ENCODE measurements around the gene SNRNP70.
A peak's percentile ranks its signal among the peaks of the same experiment; 100 is the strongest.

SNRNP70 gene

GRCh38 chr19:49081273-49081672, 4.0 kb upstream of the SNRNP70 start:
- no peak for TF ChIP-seq CTCF (IDR thresholded peaks at IDR 0.05; ENCODE audit: low read depth, low read length)
- peaks cover 2% of the 10 kb centered on the region; the same call in 1 of the 2 replicates for H3K36me3 ChIP-seq
- H3K4me1 ChIP-seq = peaks cover 3% of the 10 kb centered on the region
- H3K9me3 ChIP-seq = no peaks in the 10 kb centered on the region
- no peaks in the 10 kb centered on the region for H3K27me3 ChIP-seq
- no peak overlapping the region for H3K4me3 ChIP-seq (ENCODE audit: low read depth, low read length)
- no peak for DNase-seq

GRCh38 chr19:49084206-49085019, 838 bp upstream of the SNRNP70 start:
- H3K4me3 ChIP-seq (ENCODE audit: low read depth, low read length) = peak overlapping the region; percentile 76
- peaks cover 3% of the 10 kb centered on the region for H3K4me1 ChIP-seq
- H3K36me3 ChIP-seq = peaks cover 29% of the 10 kb centered on the region
- no peaks in the 10 kb centered on the region for H3K9me3 ChIP-seq
- TF ChIP-seq CTCF (IDR thresholded peaks at IDR 0.05; ENCODE audit: low read depth, low read length) = no peak
- no peak for DNase-seq
- H3K27me3 ChIP-seq = no peaks in the 10 kb centered on the region

GRCh38 chr19:49085868-49086232, 599 bp downstream of the SNRNP70 start:
- no peak for TF ChIP-seq CTCF (IDR thresholded peaks at IDR 0.05; ENCODE audit: low read depth, low read length)
- H3K36me3 ChIP-seq = peaks cover 40% of the 10 kb centered on the region
- DNase-seq = no peak
- H3K9me3 ChIP-seq = no peaks in the 10 kb centered on the region
- H3K4me1 ChIP-seq = peaks cover 3% of the 10 kb centered on the region
- no peaks in the 10 kb centered on the region for H3K27me3 ChIP-seq
- H3K4me3 ChIP-seq (ENCODE audit: low read depth, low read length) = peak overlapping the region; percentile 76

GRCh38 chr19:49086296-49086695, 1.0 kb downstream of the SNRNP70 start:
- peak overlapping the region; percentile 76 for H3K4me3 ChIP-seq (ENCODE audit: low read depth, low read length)
- no peaks in the 10 kb centered on the region for H3K9me3 ChIP-seq
- peaks cover 3% of the 10 kb centered on the region for H3K4me1 ChIP-seq
- H3K27me3 ChIP-seq = no peaks in the 10 kb centered on the region
- no peak for TF ChIP-seq CTCF (IDR thresholded peaks at IDR 0.05; ENCODE audit: low read depth, low read length)
- H3K36me3 ChIP-seq = peaks cover 45% of the 10 kb centered on the region
- DNase-seq = no peak

GRCh38 chr19:49091391-49092038, 6.3 kb downstream of the SNRNP70 start:
- Histone ChIP-seq H3K4me1 (no peaks in the 10 kb centered on the region), H3K36me3 (peaks cover 85% of the 10 kb centered on the region), H3K4me3 (ENCODE audit: low read depth, low read length) (no peak overlapping the region), H3K27me3 (no peaks in the 10 kb centered on the region), H3K9me3 (no peaks in the 10 kb centered on the region)
- TF ChIP-seq CTCF (IDR thresholded peaks at IDR 0.05; ENCODE audit: low read depth, low read length) = no peak
- no peak for DNase-seq

GRCh38 chr19:49092686-49093085, 7.4 kb downstream of the SNRNP70 start:
- Histone ChIP-seq H3K4me1 (no peaks in the 10 kb centered on the region), H3K9me3 (no peaks in the 10 kb centered on the region), H3K36me3 (peaks cover 84% of the 10 kb centered on the region)

More at GRCh38 chr19:49092686-49093085, 7.4 kb downstream of the SNRNP70 start:
- Histone ChIP-seq H3K27me3 (no peaks in the 10 kb centered on the region), H3K4me3 (ENCODE audit: low read depth, low read length) (no peak overlapping the region)
- TF ChIP-seq CTCF (IDR thresholded peaks at IDR 0.05; ENCODE audit: low read depth, low read length) = no peak
- DNase-seq = no peak

Measured in BE2C (cell line).